Gastroesophageal sphincter (tissue), 3 donors: ENCODE results near the gene SCAF4.

Source experiments
- CTCF ChIP-seq, 4 experiments: fragments of 200-600 bp in 2 of 4; fragments of 450-650 bp in 2 of 4; sonication (generic) in 1 of 4; IDR thresholded peaks; one replicate each; pipeline ENCODE4 v1.5.1; 2017 to 2019; ENCODE audit warnings: antibody characterized with exemption in 4 of 4, mild to moderate bottlenecking in 2 of 4, moderate library complexity in 2 of 4
- POLR2A ChIP-seq, 2 donors: fragments of 450-650 bp; IDR thresholded peaks; one replicate each; pipeline ENCODE4 v1.6.1; 2017; ENCODE audit warnings: antibody characterized with exemption in 2 of 2, mild to moderate bottlenecking in 2 of 2, moderate library complexity in 1 of 2

GRCh38 chr21:31706562-31706961 lies 25.4 kb downstream of the SCAF4 start:
- no peak for TF ChIP-seq CTCF (IDR thresholded peaks at IDR 0.05)
- no peak for TF ChIP-seq POLR2A (IDR thresholded peaks at IDR 0.05)
